Pancreas (tissue), 10 donors: ENCODE measurements around the gene MMP14. TPM values are rescaled to one million over a fixed set of nuclear protein-coding genes. Genes with fewer than 3 reads are reported as not detected.

Experiments
- ATAC-seq, 4 donors: fragments of 200-7000 bp; cut with Tn5 transposase; one replicate each; pipeline versions ENCODE4 v1.8.0 to v1.9.1; 2020; ENCODE audit warnings: mild to moderate bottlenecking in 4 of 4, moderate library complexity in 4 of 4
- DNase-seq, 6 donors: peaks; one replicate each; pipeline ENCODE4 v3.0.0-alpha.2; 2020
- FAIRE-seq: peaks from 2 replicates; lab custom pipeline; 2012; peaks lifted over from hg19 to GRCh38; lab: Jason Lieb, UNC
- H3K27ac ChIP-seq, 4 donors: fragments of 200-600 bp; sonication (generic); 1 replicate in 3 of 4; 2 replicates in 1 of 4; pipeline versions ENCODE4 v1.5.0 to v1.8.0; 2020
- H3K27me3 ChIP-seq, 4 donors: fragments of 200-600 bp; one replicate each; pipeline ENCODE4 v1.8.0; 2021
- H3K36me3 ChIP-seq, 3 donors: fragments of 200-600 bp; sonication (generic) in 1 of 3; one replicate each; pipeline versions ENCODE4 v1.5.0 to v1.8.0; 2020 to 2021
- H3K4me1 ChIP-seq, 3 donors: fragments of 200-600 bp; one replicate each; pipeline ENCODE4 v1.8.0; 2021
- H3K4me3 ChIP-seq, 4 donors: fragments of 200-600 bp; sonication (generic) in 2 of 4; one replicate each; pipeline versions ENCODE4 v1.5.0 to v1.8.0; 2020 to 2021
- H3K9me3 ChIP-seq, 4 donors: fragments of 200-600 bp; one replicate each; pipeline ENCODE4 v1.8.0; 2021
- CTCF ChIP-seq, 4 donors: fragments of 200-600 bp; sonication (generic) in 3 of 4; IDR thresholded peaks; one replicate each; pipeline versions ENCODE4 v1.5.0 to v1.8.0; 2021; ENCODE audit warnings: antibody characterized with exemption in 4 of 4
- whole genome bisulfite sequencing, 2 donors: extraction: QIAGEN DNeasy Blood & Tissue Kit; methylation state at CpG; one replicate each; pipeline ENCODE4 v1.1.7; 2013; 5-methylcytosine and 5-hydroxymethylcytosine counted together
- intact Hi-C, 3 donors: fragments of 100-400 bp; cut with DNase I; formaldehyde crosslinking; loops; one replicate each; pipeline versions ENCODE4 v1.11.1 to v1.14.2; 2022
- polyA plus RNA-seq, 2 donors: library from polyadenylated mRNA; stranded (reverse); fragments of 200-250 nt; gene quantifications; one replicate each; pipeline ENCODE4 v1.2.3, GENCODE V29; 2013
- total RNA-seq, 6 donors: library from RNA; stranded (reverse); fragmentation: NEBNext Ultra II Directional in 4 of 6; extraction: Animal tissue kit (Norgen Biotek cat#: 25700) in 4 of 6; gene quantifications; one replicate each; pipeline versions ENCODE4 v1.2.1 to v1.2.4, GENCODE V29; 2021 to 2023
- donor health status: healthy with polysubstance abuse.
- donor health status: DM: no; HTN: no; CAD: no; lungs with moderate emphysema.
- donor health status: DM: no; HTN: no; CAD: no.
- donor health status: control.
- donor health status: control.
- donor health status: Bipolar disorder and iron deficiency.
- donor health status: DM: yes; HTN: yes; CAD: no.
- donor health status: DM: no; HTN: no; CAD: no.
- donor health status: DM: no; HTN: no; CAD: no.
- donor health status: DM: yes; HTN: yes; CAD: no.

The MMP14 gene
- total and polyA plus RNA-seq, 8 donors = 18.7 to 146 (median 34.0) TPM

- no peak for DNase-seq
- 80 to 81% methylated on average over 9 of the region's 9 CpGs for WGBS, 2 donors
- TF ChIP-seq CTCF (IDR thresholded peaks at IDR 0.05) = no peak
- H3K4me1 ChIP-seq = peaks cover 0 to 10% (median under 1%) of the 10 kb centered on the region in 3 donors
- FAIRE-seq = no peak
- H3K9me3 ChIP-seq = no peaks in the 10 kb centered on the region
- intact Hi-C loops = no loop called here
- H3K36me3 ChIP-seq = no peaks in the 10 kb centered on the region
- H3K4me3 ChIP-seq = no peak overlapping the region
- no peak for ATAC-seq
- no peaks in the 10 kb centered on the region for H3K27me3 ChIP-seq
- no peak overlapping the region for H3K27ac ChIP-seq
These were observed 23.2 kb upstream of the MMP14 start for GRCh38 chr14:22813145-22813544.

- DNase-seq (no peak), FAIRE-seq (no peak), ATAC-seq (no peak)
- H3K9me3 ChIP-seq = no peaks in the 10 kb centered on the region
- WGBS, 2 donors = 79 to 87% methylated on average over 7 of the region's 7 CpGs
- TF ChIP-seq CTCF (IDR thresholded peaks at IDR 0.05) = no peak
- intact Hi-C loops = no loop called here
- no peaks in the 10 kb centered on the region for H3K27me3 ChIP-seq
- peaks cover 0 to 10% (median 7%) of the 10 kb centered on the region in 3 donors for H3K4me1 ChIP-seq
- no peak overlapping the region for H3K27ac ChIP-seq
- peak overlapping the region in 1 of 4 donors; percentile 13 for H3K4me3 ChIP-seq
- no peaks in the 10 kb centered on the region for H3K36me3 ChIP-seq
These were observed 22.0 kb upstream of the MMP14 start for GRCh38 chr14:22814373-22814772.

GRCh38 chr14:22814941-22815713 is 21.3 kb upstream of the MMP14 start, which contains the start of gene SLC7A7:
SLC7A7 (minus strand) TSS chr14:22815435; CDS start chr14:22813398, 2,037 bp downstream.
- Histone ChIP-seq H3K27ac (peak within 1 kb of the TSS in 1 of 4 donors; percentile 46), H3K4me1 (peaks cover 2 to 13% (median 12%) of the 10 kb centered on the region in 3 donors), H3K27me3 (no peaks in the 10 kb centered on the region), H3K9me3 (no peaks in the 10 kb centered on the region), H3K36me3 (no peaks in the 10 kb centered on the region), H3K4me3 (peak within 1 kb of the TSS in 1 of 4 donors; percentile 13)
- FAIRE-seq (no peak), DNase-seq (no peak), ATAC-seq (peak in 2 of 4 donors; percentile 4 to 25)
- WGBS, 2 donors = 58 to 64% methylated on average over 10 of the region's 10 CpGs
- intact Hi-C loops = no loop called here
- TF ChIP-seq CTCF (IDR thresholded peaks at IDR 0.05) = no peak

GRCh38 chr14:22819151-22819988 is 17.0 kb upstream of the MMP14 start:
- H3K9me3 ChIP-seq = no peaks in the 10 kb centered on the region
- FAIRE-seq (no peak), DNase-seq (peak; percentile 45 to 70 (median 57)), ATAC-seq (peak; percentile 26 to 48 (median 34))
- WGBS, 2 donors = 15 to 36% methylated on average over 10 of the region's 10 CpGs
- no peaks in the 10 kb centered on the region for H3K27me3 ChIP-seq
- peak overlapping the region in 2 of 4 donors; percentile 27 to 28 for H3K4me3 ChIP-seq
- H3K27ac ChIP-seq = peak overlapping the region; percentile 18 to 88 (median 64)
- H3K4me1 ChIP-seq = peaks cover 22 to 43% (median 39%) of the 10 kb centered on the region in 3 donors
- intact Hi-C loops = no loop called here
- H3K36me3 ChIP-seq = no peaks in the 10 kb centered on the region
- TF ChIP-seq CTCF (IDR thresholded peaks at IDR 0.05) = no peak
